HAP-1 (cell line): Measurements from ENCODE around the gene MXRA7.

Experiments used
- DNase-seq, 2 experiments: peaks; one replicate each; pipeline ENCODE4 v3.0.0-alpha.2; 2016 to 2020; ENCODE audit warnings: low spot score in 2 of 2
- H3K27me3 ChIP-seq: fragments of 250-450 bp; sonication (Bioruptor Pico); 2 replicates; pipeline ENCODE4 v1.5.1; 2020; ENCODE audit warnings: low read depth, mild to moderate bottlenecking, moderate library complexity
- H3K36me3 ChIP-seq: fragments of 250-450 bp; sonication (Bioruptor Pico); replicated peaks from 2 replicates; pipeline ENCODE4 v1.5.1; 2020; ENCODE audit warnings: mild to moderate bottlenecking
- H3K4me1 ChIP-seq: fragments of 250-450 bp; sonication (Bioruptor Pico); 2 replicates; pipeline ENCODE4 v1.5.1; 2020; ENCODE audit warnings: mild to moderate bottlenecking
- H3K4me3 ChIP-seq: fragments of 250-450 bp; sonication (Bioruptor Pico); 2 replicates; pipeline ENCODE4 v1.5.1; 2020; ENCODE audit warnings: mild to moderate bottlenecking, moderate library complexity
- H3K9me3 ChIP-seq: fragments of 250-450 bp; sonication (Bioruptor Pico); 2 replicates; pipeline ENCODE4 v1.5.1; 2020; ENCODE audit warnings: mild to moderate bottlenecking, moderate library complexity
- in situ Hi-C: fragments of 300-500 bp; cut with MboI; formaldehyde crosslinking; loops from 3 replicates; pipeline ENCODE4 v1.14.3; 2020; ENCODE audit warnings: low sequenced_read_pairs, inconsistent platforms, mixed read lengths

The MXRA7 gene

GRCh38 chr17:76689859-76690258 is 20.9 kb downstream of the MXRA7 start:
- no peaks in the 10 kb centered on the region for H3K36me3 ChIP-seq
- in situ Hi-C loops: no loop called here
- no peak overlapping the region for H3K4me3 ChIP-seq
- no peaks in the 10 kb centered on the region for H3K4me1 ChIP-seq
- no peaks in the 10 kb centered on the region for H3K9me3 ChIP-seq
- no peaks in the 10 kb centered on the region for H3K27me3 ChIP-seq
- DNase-seq: no peak

DNA sequence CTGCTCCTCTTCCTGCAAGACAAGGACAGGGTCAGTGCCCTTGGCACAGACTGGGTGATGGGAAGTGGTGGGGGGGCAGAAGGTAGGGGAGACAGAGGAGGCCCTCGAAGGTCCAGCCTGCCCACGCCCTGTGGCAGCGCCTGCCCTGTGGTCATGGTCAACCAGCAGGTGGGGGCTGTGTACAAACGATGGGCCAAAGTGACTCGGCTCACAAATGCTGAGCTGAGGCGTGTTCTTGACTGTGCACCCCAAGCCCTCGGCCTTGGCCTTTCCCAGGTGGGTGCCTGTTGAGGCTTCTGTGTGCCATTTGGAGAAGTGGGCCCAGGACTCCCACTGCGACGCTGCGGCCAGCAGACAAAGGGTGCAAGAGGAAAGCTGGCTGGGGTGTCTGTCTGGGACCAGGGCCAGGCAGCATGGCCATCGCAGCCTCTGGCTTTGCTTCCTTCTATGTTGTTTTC is 22.6 kb downstream of the MXRA7 start:
- H3K4me3 ChIP-seq: no peak overlapping the region
- no peaks in the 10 kb centered on the region for H3K4me1 ChIP-seq
- no peaks in the 10 kb centered on the region for H3K27me3 ChIP-seq
- 0 out of 2 replicates have a peak, but pooled peaks cover 4% of the 10 kb centered on the region for H3K36me3 ChIP-seq
- no peak for DNase-seq
- H3K9me3 ChIP-seq: no peaks in the 10 kb centered on the region
- in situ Hi-C loops: no loop called here

- no peak overlapping the region for H3K4me3 ChIP-seq
- in situ Hi-C loops: no loop called here
- H3K36me3 ChIP-seq: 0 out of 2 replicates have a peak, but pooled peaks cover 5% of the 10 kb centered on the region
- no peak for DNase-seq
- H3K9me3 ChIP-seq: no peaks in the 10 kb centered on the region
- H3K4me1 ChIP-seq: no peaks in the 10 kb centered on the region
- no peaks in the 10 kb centered on the region for H3K27me3 ChIP-seq
Measured at GRCh38 chr17:76687298-76688164, 23.2 kb downstream of the MXRA7 start.

DNA sequence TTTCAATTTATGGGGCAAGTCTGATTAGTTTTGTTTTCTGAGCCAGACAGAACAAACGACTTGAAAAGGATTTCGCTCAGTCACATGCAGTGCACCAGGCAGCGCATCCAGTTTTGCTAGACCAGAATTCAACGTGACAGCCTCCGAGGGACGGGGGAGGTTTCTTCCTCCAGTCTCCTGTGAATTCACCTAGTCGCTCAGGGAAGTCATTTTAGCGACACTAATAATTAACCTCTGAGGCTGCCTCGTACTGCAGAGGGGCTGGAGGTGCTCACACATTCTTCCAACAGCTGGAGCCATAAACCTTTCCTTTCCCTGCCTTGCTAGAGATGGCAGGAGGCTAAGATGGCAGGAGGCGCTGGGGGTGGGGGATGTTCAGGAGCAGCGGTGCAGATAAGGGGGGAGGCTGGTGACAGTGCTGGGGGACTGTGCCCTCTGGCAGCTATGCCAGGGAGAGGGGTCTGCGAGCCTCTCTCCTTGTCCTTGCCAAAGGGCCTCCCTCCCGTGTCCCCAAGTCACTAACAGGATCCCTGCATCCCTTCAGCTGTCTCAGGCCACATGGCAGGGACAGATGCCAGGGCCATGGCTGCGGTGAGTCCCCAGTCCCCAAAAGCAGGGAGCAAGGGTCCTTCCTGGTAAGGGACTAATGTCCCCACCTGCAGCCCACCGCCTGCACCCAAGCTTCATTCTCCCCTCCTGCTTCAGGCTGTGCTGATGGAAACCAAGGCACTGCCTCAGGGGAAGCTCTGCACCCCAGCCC is 24.0 kb downstream of the MXRA7 start:
- H3K4me1 ChIP-seq: no peaks in the 10 kb centered on the region
- in situ Hi-C loops: no loop called here
- no peaks in the 10 kb centered on the region for H3K9me3 ChIP-seq
- no peak for DNase-seq
- no peaks in the 10 kb centered on the region for H3K27me3 ChIP-seq
- H3K36me3 ChIP-seq: 0 out of 2 replicates have a peak, but pooled peaks cover 5% of the 10 kb centered on the region
- H3K4me3 ChIP-seq: no peak overlapping the region

GRCh38 chr17:76685846-76686245 is 24.9 kb downstream of the MXRA7 start:
- Histone ChIP-seq H3K4me1 (no peaks in the 10 kb centered on the region), H3K27me3 (no peaks in the 10 kb centered on the region), H3K36me3 (0 out of 2 replicates have a peak, but pooled peaks cover 5% of the 10 kb centered on the region), H3K4me3 (no peak overlapping the region), H3K9me3 (no peaks in the 10 kb centered on the region)
- in situ Hi-C loops: no loop called here
- DNase-seq: no peak

DNA sequence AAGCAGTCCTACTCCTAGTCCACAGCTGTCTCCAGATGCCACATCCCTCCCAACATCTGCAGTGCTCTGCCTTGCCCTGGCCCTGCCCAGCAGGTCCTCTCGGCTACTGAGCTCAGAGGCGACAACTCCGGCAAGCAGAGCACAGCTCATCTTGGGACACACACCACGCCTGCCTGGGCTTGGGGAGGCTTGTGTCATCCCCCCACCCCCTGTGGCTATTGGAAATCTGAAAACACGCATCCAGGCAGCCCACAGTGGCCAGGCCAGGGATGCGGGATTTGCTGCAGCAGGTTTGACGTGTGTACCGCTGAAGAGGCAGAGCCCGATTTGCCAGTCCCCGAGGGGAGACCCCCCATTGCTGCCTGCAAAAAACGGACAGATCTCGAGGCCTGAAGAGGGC is 25.4 kb downstream of the MXRA7 start:
- in situ Hi-C loops: no loop called here

GRCh38 chr17:76684756-76685155 is 26.0 kb downstream of the MXRA7 start:
- H3K27me3 ChIP-seq: no peaks in the 10 kb centered on the region
- 0 out of 2 replicates have a peak, but pooled peaks cover 5% of the 10 kb centered on the region for H3K36me3 ChIP-seq
- in situ Hi-C loops: no loop called here
- H3K9me3 ChIP-seq: no peaks in the 10 kb centered on the region
- no peaks in the 10 kb centered on the region for H3K4me1 ChIP-seq
- DNase-seq: no peak
- H3K4me3 ChIP-seq: no peak overlapping the region

More for the DNA sequence above, 25.4 kb downstream of the MXRA7 start:
- Histone ChIP-seq H3K36me3 (0 out of 2 replicates have a peak, but pooled peaks cover 5% of the 10 kb centered on the region), H3K4me3 (no peak overlapping the region), H3K9me3 (no peaks in the 10 kb centered on the region), H3K27me3 (no peaks in the 10 kb centered on the region), H3K4me1 (no peaks in the 10 kb centered on the region)
- DNase-seq: no peak

DNA sequence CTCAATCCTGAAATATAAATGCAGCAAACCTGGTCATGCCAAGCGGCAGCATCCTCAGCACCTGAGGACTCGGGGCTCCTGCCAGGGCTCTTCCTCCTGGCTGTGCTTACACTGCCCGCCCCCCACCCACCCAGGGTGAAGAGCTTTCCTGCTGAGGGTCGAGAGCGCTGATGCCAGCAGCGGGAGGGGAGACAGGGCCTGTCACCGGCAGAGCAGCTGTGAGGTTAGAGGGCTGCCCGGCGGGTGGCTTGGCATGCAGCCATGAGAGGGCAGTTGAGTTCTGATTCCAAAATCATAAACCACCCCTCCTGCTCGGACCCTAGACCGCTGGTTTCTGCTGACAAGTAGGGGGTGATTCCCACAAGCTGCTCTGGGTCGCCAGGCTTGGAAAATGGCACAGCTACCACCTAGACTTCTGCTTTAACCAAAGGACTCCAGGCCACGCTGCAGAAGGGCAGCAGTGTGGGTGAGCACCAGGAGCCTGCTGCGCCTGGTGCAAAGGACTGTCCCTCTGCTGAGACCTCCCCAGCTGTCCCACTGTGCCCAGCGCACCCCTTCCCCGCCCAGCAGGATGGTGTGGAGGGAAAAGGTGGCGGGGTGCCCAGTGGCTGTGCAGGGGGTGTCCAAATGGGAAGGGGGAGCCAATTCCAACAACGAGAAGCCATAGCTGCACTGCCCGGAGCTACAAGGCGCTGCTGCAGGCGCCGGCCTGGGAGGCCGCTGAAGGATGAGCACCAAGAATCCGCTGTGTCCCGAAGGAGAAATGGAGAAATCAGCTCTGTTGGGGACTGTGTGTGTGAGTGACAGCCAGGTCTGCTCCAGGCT is 26.6 kb downstream of the MXRA7 start:
- no peak for DNase-seq
- in situ Hi-C loops: no loop called here
- H3K4me1 ChIP-seq: no peaks in the 10 kb centered on the region
- no peaks in the 10 kb centered on the region for H3K27me3 ChIP-seq
- H3K9me3 ChIP-seq: no peaks in the 10 kb centered on the region
- H3K4me3 ChIP-seq: no peak overlapping the region
- 0 out of 2 replicates have a peak, but pooled peaks cover 5% of the 10 kb centered on the region for H3K36me3 ChIP-seq

DNA sequence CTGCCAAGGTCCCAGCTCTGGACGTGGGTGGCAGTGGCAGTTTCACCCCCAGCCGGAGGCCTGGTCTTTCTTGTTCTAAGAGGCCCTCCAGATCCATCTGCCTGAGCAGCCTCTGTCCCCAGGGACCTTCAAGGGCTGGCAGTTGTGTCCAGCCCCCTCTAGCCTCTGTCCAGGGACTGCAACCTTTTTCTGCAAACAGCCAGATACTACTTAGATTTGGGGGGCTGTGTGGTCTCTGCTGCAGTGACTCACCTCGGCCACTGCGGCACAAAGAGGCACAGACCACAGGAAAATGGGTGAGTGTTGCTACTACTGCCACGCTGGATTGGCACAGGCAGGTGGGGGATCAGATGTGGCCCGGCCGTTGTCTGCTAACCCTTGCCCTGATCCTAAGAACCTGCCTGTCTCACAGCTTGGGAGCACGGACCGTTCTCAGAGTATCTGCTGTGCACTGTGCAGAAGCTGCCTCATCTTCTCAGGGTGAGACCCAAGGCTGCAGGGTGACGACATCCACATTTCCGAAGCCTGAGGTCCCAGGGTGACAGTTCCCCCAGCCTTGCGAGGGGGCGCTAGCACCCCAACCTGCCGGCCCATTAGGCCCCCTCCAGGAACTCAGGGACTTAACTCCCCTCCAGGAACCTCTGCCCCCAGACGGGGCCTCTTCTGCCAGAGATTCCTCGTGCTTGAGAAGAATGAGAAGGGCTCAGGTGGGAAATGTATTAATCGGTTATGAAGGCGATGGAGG is 27.6 kb downstream of the MXRA7 start:
- in situ Hi-C loops: no loop called here
- H3K4me1 ChIP-seq: no peaks in the 10 kb centered on the region
- 0 out of 2 replicates have a peak, but pooled peaks cover 5% of the 10 kb centered on the region for H3K36me3 ChIP-seq
- H3K27me3 ChIP-seq: no peaks in the 10 kb centered on the region
- no peaks in the 10 kb centered on the region for H3K9me3 ChIP-seq
- no peak overlapping the region for H3K4me3 ChIP-seq
- DNase-seq: no peak

GRCh38 chr17:76682296-76682695 is 28.5 kb downstream of the MXRA7 start:
- Histone ChIP-seq H3K4me1 (no peaks in the 10 kb centered on the region), H3K27me3 (no peaks in the 10 kb centered on the region), H3K4me3 (no peak overlapping the region), H3K36me3 (0 out of 2 replicates have a peak, but pooled peaks cover 5% of the 10 kb centered on the region), H3K9me3 (no peaks in the 10 kb centered on the region)
- no peak for DNase-seq
- in situ Hi-C loops: no loop called here

- Histone ChIP-seq H3K27me3 (no peaks in the 10 kb centered on the region), H3K9me3 (no peaks in the 10 kb centered on the region), H3K4me1 (no peaks in the 10 kb centered on the region), H3K4me3 (no peak overlapping the region), H3K36me3 (0 out of 2 replicates have a peak, but pooled peaks cover 5% of the 10 kb centered on the region)
- in situ Hi-C loops: no loop called here
- peak; percentile 50 to 86 for DNase-seq
Measured at GRCh38 chr17:76681222-76682137, 29.3 kb downstream of the MXRA7 start.

DNA sequence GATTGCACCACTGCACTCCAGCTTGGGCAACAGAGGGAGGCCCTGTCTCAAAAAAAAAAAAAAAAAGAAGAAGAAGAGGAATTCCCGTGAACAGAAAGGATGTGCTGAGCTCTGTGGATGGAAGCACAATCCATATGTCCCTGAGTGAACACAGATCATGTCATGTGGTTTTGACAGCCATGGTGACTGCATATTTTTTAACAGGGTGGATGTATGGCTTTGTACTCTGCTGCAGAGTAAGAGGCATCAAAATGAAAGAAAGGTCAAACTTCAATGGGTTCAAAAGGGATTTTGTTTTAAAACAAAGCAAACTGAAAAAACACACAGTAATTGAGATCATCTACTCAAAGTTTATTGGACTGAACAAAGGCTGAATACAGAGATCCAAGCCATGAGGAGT is 31.5 kb downstream of the MXRA7 start:
- H3K36me3 ChIP-seq: 0 out of 2 replicates have a peak, but pooled peaks cover 5% of the 10 kb centered on the region
- no peak for DNase-seq
- no peaks in the 10 kb centered on the region for H3K9me3 ChIP-seq
- in situ Hi-C loops: no loop called here
- H3K4me3 ChIP-seq: no peak overlapping the region
- no peaks in the 10 kb centered on the region for H3K27me3 ChIP-seq
- no peaks in the 10 kb centered on the region for H3K4me1 ChIP-seq
